ENCODE results near the gene MCRIP1.
"Not testable (repeated sequence)": the region's sequence is repeated elsewhere in the genome, so short reads cannot be mapped to it uniquely, and the experiment has no call there.

The MCRIP1 gene

GRCh38 chr17:81840826-81841778 is 8.0 kb upstream of the MCRIP1 start:
- no peak for DNase-seq (ENCODE audit: low read depth in 2 of 2)

GRCh38 chr17:81840059-81840458 is 7.0 kb upstream of the MCRIP1 start:
- DNase-seq (ENCODE audit: low read depth in 2 of 2) = not testable (repeated sequence)

DNA sequence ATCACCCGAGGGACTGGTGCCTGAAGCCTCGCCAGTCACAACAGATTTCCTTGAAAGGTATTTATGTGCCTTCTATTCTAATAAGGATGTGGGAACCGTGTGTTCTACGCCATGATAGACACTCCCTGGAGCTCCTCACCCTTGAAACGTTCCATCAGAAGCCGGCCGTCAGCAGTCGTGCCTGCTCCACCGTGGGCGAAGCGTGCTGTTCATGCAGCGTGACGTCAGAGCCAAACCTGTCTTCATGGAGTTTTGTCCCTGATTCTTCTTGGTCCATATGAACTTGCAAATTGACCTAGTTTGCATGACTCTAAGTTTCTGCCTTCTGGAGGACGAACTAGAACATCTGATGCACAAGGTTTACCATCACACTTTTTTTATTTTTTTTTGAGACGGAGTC is 6.2 kb upstream of the MCRIP1 start:
- DNase-seq (ENCODE audit: low read depth in 2 of 2) = no peak

GRCh38 chr17:81838753-81839255 is 5.7 kb upstream of the MCRIP1 start:
- DNase-seq (ENCODE audit: low read depth in 2 of 2) = no peak

- no peak for DNase-seq (ENCODE audit: low read depth in 2 of 2)
Measured at GRCh38 chr17:81837641-81838040, 4.5 kb upstream of the MCRIP1 start.

- DNase-seq (ENCODE audit: low read depth in 2 of 2) = no peak
Measured at GRCh38 chr17:81834831-81835267, 1.8 kb upstream of the MCRIP1 start, which contains the start of gene PPP1R27. Gene PPP1R27 (minus strand): TSS chr17:81835050. CDS start chr17:81834953, 97 bp downstream.

- no peak for DNase-seq (ENCODE audit: low read depth in 2 of 2)
Measured at GRCh38 chr17:81833921-81834830, 1.1 kb upstream of the MCRIP1 start.

DNA sequence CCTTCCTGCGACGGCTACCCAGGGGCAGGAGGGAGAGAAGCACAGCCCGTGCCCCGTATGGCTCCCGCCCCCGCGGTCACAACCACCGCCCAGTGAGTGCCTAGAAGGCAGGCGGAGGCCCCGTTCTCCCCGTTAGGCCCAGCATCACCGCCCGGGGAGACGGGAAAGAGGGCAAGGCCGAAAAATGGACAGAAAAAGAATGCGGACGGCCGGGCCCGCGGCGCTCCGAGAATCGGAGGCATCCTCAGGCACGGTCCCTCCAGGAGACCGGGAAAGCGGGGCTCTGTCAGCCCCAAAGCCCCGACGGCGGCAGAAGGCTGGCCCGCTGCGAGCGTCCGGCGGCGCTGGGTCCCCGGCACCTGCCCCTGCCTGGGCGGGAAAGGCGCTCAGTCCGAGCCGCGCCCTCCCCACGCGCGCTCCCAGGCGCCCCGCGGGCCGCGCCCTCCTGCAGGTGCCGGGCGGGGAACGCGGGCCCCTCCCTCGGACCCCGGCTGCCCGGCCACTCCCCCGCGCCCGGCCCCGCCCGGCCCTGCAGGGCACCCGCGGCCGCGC is 407 bp downstream of the MCRIP1 start:
- peak; percentile 37 to 46 for DNase-seq (ENCODE audit: low read depth in 2 of 2)

DNA sequence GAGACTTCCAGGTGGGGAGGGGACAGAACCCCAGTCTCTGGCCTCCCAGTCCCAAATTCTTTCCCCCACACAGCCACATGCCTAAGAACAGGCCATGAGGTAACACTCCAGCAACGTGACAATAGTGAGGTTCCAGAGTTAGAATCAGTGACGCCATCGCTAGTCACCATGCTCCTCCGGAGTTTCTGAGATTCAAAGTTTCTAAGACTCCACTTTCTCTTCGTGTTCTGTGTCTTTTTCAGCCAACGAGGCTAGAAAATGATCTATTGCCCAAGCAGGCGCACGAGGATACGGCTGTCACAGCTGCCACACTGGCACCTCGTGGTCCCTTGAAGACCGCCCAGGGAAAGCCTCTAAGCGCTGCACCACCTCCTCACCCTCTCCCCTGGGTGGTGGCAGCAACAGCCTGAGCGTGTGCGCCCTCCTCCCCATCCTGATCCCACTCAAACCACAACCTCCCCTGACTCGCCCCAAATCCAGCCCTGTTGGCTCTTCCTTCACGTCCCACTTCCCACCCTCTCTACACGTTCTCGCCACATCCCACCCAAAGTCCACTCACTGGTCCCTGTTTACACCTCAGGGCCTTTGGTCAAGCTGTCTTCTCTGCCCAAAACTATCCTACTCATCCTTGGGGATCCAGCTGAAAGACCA is 1.0 kb downstream of the MCRIP1 start:
- peak; percentile 27 to 42 for DNase-seq (ENCODE audit: low read depth in 2 of 2)

DNA sequence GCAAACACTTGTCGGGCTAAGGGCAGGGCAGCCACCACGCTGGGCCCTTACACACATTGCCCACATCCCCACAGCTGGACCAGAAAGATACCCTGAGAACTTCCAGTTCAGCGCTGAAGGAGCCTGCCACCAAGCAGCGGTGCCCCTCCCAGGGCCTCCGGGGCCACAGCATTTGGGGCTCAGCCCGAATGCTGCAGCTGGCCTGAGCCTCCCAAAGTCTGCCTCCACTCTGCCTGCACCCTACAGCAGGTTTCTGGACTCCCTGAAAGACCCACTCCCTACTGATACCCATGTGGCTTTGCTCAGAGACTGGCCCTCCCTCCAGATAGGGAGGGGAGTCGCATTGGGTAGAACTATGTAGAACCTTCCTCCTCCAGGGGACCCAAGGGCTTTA is 1.5 kb downstream of the MCRIP1 start:
- DNase-seq (ENCODE audit: low read depth in 2 of 2) = no peak

DNA sequence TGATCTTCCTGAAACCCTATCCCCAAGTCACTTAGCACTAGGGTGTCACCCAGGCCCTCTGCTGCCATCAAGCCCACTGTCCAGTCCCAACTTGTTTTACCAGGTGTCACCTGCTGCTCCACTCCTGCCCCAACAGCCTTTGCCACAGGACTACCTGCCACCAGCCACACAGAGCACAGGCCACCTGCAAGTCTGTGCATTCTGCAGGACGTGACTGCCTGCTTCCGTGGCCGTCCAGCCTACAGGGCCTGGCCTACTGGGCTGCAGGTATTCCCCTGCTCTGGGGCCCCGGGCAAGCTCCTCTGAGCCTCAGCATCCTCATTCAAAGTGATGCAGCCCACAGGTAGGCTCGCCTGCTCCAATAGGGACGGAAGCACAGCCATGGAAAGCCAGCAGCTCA is 3.2 kb downstream of the MCRIP1 start:
- no peak for DNase-seq (ENCODE audit: low read depth in 2 of 2)

- no peak for DNase-seq (ENCODE audit: low read depth in 2 of 2)
Measured at GRCh38 chr17:81828656-81829055, 4.4 kb downstream of the MCRIP1 start.

DNA sequence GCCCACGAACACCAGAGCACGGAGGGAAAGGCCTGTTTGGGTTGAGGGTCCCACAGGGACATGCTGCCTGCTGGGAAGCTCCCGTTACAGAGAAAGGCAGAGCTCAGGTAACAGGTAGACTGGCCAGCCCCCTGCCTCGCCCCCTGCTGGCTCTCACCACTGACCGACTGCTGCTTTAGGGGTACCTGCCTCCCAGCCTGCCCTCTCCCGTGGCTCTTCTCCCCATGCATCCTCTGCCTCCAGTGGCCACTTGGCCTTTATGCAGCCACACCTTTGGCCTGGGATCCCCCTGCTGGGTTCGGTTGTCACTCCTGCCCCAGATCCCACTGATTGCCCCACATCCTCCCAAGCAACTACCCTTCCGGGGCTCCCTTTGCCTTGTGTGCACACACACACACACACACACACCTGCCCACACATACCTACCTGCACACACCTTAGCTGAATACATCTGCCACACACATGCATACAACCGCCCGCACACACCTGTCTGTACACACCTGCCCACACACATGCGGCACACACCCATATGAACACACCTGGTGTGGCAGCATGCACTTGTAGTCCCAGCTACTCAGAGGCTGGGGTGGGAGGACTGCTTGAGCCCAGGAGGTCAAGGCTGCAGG is 7.1 kb downstream of the MCRIP1 start:
- DNase-seq (ENCODE audit: low read depth in 2 of 2) = no peak

DNA sequence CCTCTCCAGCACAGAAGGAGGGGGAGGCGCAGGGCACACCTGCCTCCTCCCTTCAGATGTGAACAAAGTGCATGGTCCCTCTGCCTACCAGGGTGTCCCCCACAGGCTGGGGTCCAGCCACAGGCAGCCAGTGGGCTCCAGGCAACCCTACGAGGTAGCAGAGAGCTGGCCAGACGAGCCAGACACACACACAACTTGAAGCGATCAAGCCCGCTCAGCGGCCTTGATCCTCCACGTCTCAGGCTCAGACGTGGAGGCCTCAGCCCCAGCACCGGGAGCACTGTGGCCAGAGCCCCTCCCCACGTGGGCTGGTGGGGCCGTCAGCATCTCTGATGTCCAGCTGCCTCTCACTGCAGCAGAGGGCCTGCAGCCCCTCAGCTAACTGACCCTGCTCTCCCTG is 8.5 kb downstream of the MCRIP1 start:
- no peak for DNase-seq (ENCODE audit: low read depth in 2 of 2)

DNA sequence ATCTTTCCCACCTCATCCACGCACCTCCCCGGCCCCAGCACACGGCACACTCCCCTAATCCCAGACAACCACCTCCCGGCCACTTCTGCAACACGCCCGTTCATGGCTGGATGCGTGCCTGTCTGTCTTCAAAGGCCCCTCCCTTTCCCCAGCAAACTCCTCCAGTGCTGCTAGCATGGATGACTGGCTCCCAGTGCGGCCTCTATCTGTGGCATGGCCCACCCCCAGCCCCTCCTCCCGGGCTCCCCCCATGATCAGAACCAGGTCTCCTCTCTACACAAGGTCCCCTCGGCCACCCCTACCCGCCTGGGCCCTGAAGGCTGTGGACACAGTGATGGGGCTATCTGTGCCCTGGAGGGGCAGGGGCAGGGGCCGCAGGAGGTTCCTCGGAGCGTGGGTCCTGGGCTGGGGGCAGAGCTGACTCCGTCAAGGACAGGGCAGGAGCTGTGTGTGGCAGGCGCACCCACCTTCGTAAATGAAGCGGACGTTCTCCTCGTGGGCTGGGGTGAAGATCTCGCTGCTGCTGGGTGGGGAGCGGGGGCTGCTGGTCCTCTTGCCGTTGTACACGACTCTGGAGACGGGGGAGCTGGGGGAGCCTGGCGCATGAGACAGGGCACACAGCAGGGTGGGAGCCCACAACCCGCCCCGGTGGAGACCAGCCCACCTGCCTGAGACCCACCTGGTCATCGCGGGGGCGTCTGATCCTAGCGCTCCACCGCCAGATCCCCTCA is 9.1 kb downstream of the MCRIP1 start:
- no peak for DNase-seq (ENCODE audit: low read depth in 2 of 2)

- no peak for DNase-seq (ENCODE audit: low read depth in 2 of 2)
Measured at GRCh38 chr17:81822996-81823819, 9.9 kb downstream of the MCRIP1 start.

GRCh38 chr17:81822312-81822637 is 10.8 kb downstream of the MCRIP1 start:
- DNase-seq (ENCODE audit: low read depth in 2 of 2) = no peak

DNA sequence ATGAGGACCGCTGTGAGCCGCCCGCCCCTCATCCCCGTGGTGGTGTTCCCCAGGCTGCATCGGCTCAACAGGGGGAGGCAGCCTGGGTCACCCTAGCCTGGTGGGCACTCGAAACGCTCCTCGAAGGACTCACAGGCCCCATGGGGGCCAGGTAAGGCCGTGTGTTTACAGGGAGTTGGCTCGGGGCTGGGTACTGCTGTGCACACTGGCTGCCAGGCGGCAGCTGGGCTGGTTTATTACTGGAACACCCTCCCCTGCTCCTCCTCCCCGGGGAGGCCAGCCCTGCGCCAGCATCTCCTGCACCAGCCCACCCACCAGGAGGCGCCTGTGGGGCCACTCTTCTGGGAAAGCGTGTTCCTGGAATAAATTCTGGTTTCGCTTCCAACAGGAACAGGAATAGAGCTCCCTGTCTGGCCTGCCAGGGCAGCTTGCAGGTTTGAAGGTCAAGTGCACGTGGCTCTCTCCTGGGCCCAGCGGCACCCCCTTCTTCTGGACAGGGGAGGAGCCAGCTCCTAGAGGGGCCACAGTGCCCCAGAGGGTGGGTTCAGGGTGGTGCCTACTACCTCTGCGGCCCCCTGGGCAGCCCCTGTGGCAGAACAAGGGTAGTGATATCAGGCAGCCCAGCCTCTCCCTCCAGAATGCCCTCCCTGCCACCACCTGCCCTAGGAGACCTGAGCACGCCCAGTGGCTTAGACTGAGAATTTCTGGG is 11.3 kb downstream of the MCRIP1 start:
- no peak for DNase-seq (ENCODE audit: low read depth in 2 of 2)

DNA sequence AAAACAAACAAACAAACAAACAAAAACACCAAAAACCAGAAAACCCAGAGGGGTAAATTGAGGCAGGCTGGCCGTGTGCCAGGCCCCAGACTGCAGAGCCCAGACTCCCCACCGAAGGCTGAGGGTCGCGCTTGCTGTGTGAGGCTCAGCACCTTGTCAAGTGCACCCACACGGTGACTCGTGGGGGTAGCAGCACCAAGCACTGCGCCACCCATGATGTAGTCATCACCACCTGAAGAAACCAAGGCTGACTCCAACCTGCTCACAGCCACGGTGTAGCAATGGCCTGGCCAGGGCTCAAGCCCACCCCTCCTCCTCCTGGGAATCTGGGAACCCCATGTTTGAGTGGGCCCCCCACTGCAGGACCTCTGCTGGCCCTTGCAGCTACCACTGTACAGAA is 11.9 kb downstream of the MCRIP1 start:
- no peak for DNase-seq (ENCODE audit: low read depth in 2 of 2)

Measured in stimulated activated CD4-positive, alpha-beta T cell treated with anti-CD3 and anti-CD28 coated beads, Interleukin-15, amount 100 ng/mL, for 48 hours (primary cell).